Measurements from ENCODE around the gene AFAP1. TPM values are rescaled to one million over a fixed set of nuclear protein-coding genes. Genes with fewer than 3 reads are reported as not detected.
A peak's percentile ranks its signal among the peaks of the same experiment; 100 is the strongest.

Gene AFAP1
- total RNA-seq, 1 donor from 2014 or later, result 6.7 TPM

DNA sequence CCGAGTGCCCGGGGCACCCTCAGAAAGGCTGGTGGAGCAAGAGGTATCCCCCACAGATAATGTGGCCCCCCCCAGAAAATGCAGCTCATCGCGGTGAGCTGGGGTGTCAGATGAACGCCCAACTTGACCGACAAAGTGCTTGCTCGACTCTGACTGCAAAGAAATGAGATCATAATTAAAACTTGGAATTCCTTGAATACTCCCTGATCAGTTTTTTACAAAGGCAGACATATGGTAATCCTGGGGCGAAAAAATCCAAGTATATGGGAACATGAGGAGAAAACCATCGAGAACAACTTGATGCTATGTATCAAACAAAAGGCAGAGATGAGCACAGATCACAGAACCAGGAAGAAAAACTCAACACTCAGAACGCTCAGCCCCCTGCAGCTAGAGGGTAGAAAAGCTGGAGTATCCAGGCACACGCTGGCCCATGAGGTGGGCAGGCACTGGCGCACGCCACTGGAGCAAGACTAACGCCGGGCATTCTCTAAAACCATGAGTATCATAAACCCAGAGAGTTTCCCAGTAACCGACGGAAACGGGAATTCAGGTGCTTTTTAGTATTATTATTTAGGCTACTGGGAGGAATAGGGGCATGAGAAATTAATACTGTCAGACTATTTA lies 127.3 kb downstream of the AFAP1 start:
- Histone ChIP-seq H3K4me3 (no peak overlapping the region), H4K20me1 (ENCODE audit: low read depth) (no peaks in the 10 kb centered on the region), H3K36me3 (no peaks in the 10 kb centered on the region), H3K79me2 (ENCODE audit: low read depth) (no peaks in the 10 kb centered on the region), H3K27ac (no peak overlapping the region), H3K9ac (no peak overlapping the region), H3K4me1 (peaks cover 18% of the 10 kb centered on the region), H3K4me2 (peak overlapping the region; percentile 35), H2AFZ (replicated peaks) (no peak overlapping the region), H3K27me3 (no peaks in the 10 kb centered on the region), H3K9me3 (ENCODE audit: low read depth) (no peaks in the 10 kb centered on the region), H3F3A (ENCODE audit: low read depth) (no peaks in the 10 kb centered on the region)
- H3K9me3 Mint-ChIP-seq, result no peaks in the 10 kb centered on the region
- no peak overlapping the region for H3K4me3 Mint-ChIP-seq
- peaks cover 12% of the 10 kb centered on the region for H3K36me3 Mint-ChIP-seq
- TF ChIP-seq, protein P1, sequence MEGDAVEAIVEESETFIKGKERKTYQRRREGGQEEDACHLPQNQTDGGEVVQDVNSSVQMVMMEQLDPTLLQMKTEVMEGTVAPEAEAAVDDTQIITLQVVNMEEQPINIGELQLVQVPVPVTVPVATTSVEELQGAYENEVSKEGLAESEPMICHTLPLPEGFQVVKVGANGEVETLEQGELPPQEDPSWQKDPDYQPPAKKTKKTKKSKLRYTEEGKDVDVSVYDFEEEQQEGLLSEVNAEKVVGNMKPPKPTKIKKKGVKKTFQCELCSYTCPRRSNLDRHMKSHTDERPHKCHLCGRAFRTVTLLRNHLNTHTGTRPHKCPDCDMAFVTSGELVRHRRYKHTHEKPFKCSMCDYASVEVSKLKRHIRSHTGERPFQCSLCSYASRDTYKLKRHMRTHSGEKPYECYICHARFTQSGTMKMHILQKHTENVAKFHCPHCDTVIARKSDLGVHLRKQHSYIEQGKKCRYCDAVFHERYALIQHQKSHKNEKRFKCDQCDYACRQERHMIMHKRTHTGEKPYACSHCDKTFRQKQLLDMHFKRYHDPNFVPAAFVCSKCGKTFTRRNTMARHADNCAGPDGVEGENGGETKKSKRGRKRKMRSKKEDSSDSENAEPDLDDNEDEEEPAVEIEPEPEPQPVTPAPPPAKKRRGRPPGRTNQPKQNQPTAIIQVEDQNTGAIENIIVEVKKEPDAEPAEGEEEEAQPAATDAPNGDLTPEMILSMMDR (IDR thresholded peaks at IDR 0.05), result no peak
- TF ChIP-seq EZH2 (IDR thresholded peaks at IDR 0.05) (no peak), EZH2phosphoT487 (IDR thresholded peaks at IDR 0.05) (no peak)
- DNase-seq (ENCODE audit: low spot score), result no peak
- peak overlapping the region; percentile 67 for H3K27ac Mint-ChIP-seq
- peaks cover 47% of the 10 kb centered on the region for H3K4me1 Mint-ChIP-seq
- H3K27me3 Mint-ChIP-seq (ENCODE audit: insufficient read depth, low read depth), result peaks cover 2% of the 10 kb centered on the region

DNA sequence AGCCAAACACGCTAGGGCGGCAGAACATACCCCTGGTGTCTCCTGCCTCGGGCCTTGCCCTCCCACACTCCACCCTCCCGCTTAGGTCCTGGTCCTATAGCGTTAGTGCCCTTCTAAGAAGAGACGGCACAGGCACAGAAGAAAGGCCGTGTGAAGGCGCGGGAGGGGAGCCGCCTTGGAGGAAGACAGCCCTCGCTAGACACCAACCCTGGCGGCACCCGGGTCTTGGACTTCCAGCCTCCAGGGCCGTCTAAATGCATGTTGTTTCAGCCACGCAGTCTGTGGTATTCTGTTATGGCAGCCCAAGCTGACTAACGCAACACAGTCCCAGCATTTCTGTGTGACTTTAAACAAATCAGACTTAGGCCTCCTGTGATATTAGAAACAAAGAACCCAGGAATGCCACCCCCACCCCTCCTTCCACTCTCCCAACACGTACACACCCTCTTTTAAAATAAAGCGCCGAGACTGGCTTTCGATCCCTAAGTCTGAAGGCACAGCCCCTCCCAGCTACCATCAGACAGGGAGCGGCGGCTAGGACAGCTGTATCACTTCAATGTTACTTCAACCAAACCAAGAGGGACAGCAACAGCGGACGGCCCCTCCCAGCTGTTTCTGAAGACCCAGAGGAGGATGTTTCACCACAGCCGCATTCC lies 128.0 kb downstream of the AFAP1 start:
- H3K9ac ChIP-seq, result no peak overlapping the region
- H3K4me1 Mint-ChIP-seq, result peaks cover 54% of the 10 kb centered on the region

DNA sequence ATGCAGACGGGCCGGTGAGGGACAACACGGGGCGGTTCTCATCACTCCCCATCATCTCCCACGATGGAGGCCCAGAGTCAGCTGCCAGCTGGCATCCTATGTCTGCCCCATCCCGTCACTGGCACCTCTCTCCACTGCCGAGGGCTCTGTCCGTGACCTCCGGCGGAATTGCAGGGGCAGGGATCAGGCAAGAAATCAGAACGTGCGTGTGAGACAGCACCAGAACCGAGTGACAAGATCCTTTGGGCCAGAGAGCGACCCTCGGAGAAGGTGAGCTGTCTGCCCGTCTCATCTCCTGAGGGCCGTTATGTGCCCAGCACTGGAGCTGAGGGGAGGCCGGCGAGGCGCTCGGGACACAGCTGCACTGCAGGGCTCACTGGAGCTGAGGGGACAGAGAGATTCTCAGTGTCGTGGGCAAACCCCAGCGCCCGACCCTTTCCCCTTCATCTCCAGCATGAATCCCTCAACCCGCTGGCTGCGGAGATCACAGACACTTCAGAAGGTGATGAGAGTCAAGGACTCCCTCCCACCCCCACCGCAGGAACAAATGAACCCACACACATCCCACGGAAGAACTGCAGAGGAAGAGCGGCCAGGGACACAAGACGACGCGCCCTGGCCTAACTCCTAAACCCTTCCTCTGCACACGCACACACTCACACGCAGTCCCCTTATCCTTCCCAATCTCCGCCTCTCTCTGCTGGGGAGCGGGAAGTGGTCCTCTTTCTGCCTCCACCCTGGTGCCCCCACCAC lies 128.7 kb downstream of the AFAP1 start:
- H3K27me3 Mint-ChIP-seq (ENCODE audit: insufficient read depth, low read depth), result peaks cover 2% of the 10 kb centered on the region
- H3K9me3 Mint-ChIP-seq, result no peaks in the 10 kb centered on the region
- Histone ChIP-seq H2AFZ (replicated peaks) (no peak overlapping the region), H3K4me2 (no peak overlapping the region), H3K79me2 (ENCODE audit: low read depth) (no peaks in the 10 kb centered on the region), H3K4me3 (no peak overlapping the region), H3K9me3 (ENCODE audit: low read depth) (no peaks in the 10 kb centered on the region), H3K4me1 (peaks cover 31% of the 10 kb centered on the region), H3K36me3 (no peaks in the 10 kb centered on the region), H3K27ac (no peak overlapping the region), H3K9ac (no peak overlapping the region), H3F3A (ENCODE audit: low read depth) (peaks cover 13% of the 10 kb centered on the region), H4K20me1 (ENCODE audit: low read depth) (peaks cover 9% of the 10 kb centered on the region), H3K27me3 (no peaks in the 10 kb centered on the region)
- TF ChIP-seq, protein P1 (IDR thresholded peaks at IDR 0.05), result no peak
- TF ChIP-seq EZH2 (IDR thresholded peaks at IDR 0.05) (no peak), EZH2phosphoT487 (IDR thresholded peaks at IDR 0.05) (no peak)
- peaks cover 12% of the 10 kb centered on the region for H3K36me3 Mint-ChIP-seq
- H3K4me1 Mint-ChIP-seq, result peaks cover 61% of the 10 kb centered on the region
- H3K27ac Mint-ChIP-seq, result no peak overlapping the region
- no peak overlapping the region for H3K4me3 Mint-ChIP-seq
- DNase-seq (ENCODE audit: low spot score), result no peak

More for the DNA sequence above, 128.0 kb downstream of the AFAP1 start:
- Histone ChIP-seq H3F3A (ENCODE audit: low read depth) (peaks cover 6% of the 10 kb centered on the region), H3K36me3 (no peaks in the 10 kb centered on the region), H3K9me3 (ENCODE audit: low read depth) (no peaks in the 10 kb centered on the region), H3K4me3 (no peak overlapping the region), H3K4me2 (peak overlapping the region; percentile 35), H3K27me3 (no peaks in the 10 kb centered on the region), H2AFZ (replicated peaks) (no peak overlapping the region), H3K4me1 (peaks cover 24% of the 10 kb centered on the region), H3K27ac (no peak overlapping the region), H4K20me1 (ENCODE audit: low read depth) (peaks cover 3% of the 10 kb centered on the region), H3K79me2 (ENCODE audit: low read depth) (no peaks in the 10 kb centered on the region)
- peak overlapping the region; percentile 35 for H3K27ac Mint-ChIP-seq
- H3K27me3 Mint-ChIP-seq (ENCODE audit: insufficient read depth, low read depth), result peaks cover 2% of the 10 kb centered on the region
- peaks cover 12% of the 10 kb centered on the region for H3K36me3 Mint-ChIP-seq
- peak; percentile 61 for DNase-seq (ENCODE audit: low spot score)
- H3K9me3 Mint-ChIP-seq, result no peaks in the 10 kb centered on the region
- TF ChIP-seq EZH2 (IDR thresholded peaks at IDR 0.05), result no peak
- TF ChIP-seq EZH2phosphoT487 (IDR thresholded peaks at IDR 0.05), result no peak
- TF ChIP-seq, protein P1 (IDR thresholded peaks at IDR 0.05), result no peak
- no peak overlapping the region for H3K4me3 Mint-ChIP-seq

Data from neural progenitor cell (in vitro differentiated cells).